Memory B cell (primary cell): ENCODE data around the gene HNRNPC.
"Not testable (repeated sequence)": the region's sequence is repeated elsewhere in the genome, so short reads cannot be mapped to it uniquely, and the experiment has no call there.

Experiments
- ATAC-seq: fragments of 150-1000 bp; cut with Tn5 transposase; 2 replicates; pipeline ENCODE4 v1.10.0; 2021; ENCODE audit warnings: low read depth, mild to moderate bottlenecking, moderate library complexity
- DNase-seq, 2 donors: peaks; one replicate each; pipeline ENCODE4 v3.0.0; 2022; ENCODE audit warnings: low spot score in 2 of 2
- H3K27ac Mint-ChIP-seq: one replicate; pipeline ENCODE4 v1.8.0; 2022; ENCODE audit warnings: mild to moderate bottlenecking, moderate library complexity, mixed read lengths
- H3K27me3 Mint-ChIP-seq: one replicate; pipeline ENCODE4 v1.8.0; 2022; ENCODE audit warnings: mixed read lengths
- H3K36me3 Mint-ChIP-seq: one replicate; pipeline ENCODE4 v1.8.0; 2022; ENCODE audit warnings: mild to moderate bottlenecking, mixed read lengths
- H3K4me1 Mint-ChIP-seq: one replicate; pipeline ENCODE4 v1.8.0; 2022; ENCODE audit warnings: mixed read lengths
- H3K4me3 Mint-ChIP-seq: one replicate; pipeline ENCODE4 v1.8.0; 2022; ENCODE audit warnings: mild to moderate bottlenecking, moderate library complexity, mixed read lengths
- H3K9me3 Mint-ChIP-seq: one replicate; pipeline ENCODE4 v1.8.0; 2022; ENCODE audit warnings: mixed read lengths

HNRNPC gene

DNA sequence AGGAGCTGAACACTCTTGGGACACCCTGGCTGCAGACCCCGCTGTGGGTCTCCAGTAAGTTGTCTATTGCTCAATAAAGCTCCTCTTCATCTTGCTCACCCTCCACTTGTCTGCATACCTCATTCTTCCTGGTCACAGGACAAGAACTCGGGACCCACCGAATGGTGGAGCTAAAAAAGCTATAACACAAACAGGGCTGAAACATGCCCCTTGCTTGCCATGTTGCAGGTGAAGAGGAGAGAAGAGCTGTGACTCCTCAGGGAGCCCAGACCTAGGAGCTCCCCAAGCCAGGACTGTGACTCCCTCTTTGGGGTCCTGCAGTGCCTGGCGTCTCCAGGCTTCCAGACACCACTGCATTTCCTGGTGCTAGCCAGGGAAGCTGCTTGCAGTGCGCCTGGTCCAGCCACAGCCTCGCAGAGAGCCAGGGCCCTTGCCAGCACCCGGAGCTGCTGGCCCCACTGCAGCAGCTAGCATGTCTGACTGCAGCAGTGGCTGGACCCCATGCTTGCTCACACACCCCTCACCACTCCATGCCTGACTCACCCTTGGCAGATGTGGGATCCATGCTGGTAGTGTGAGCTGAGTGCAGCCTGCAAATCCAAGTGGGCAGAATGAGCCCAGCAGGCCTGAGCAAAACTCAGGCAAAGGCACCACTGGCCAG, 76.2 kb downstream of the HNRNPC start:
- no peak for ATAC-seq
- H3K4me1 Mint-ChIP-seq, result peaks cover 4% of the 10 kb centered on the region
- no peaks in the 10 kb centered on the region for H3K36me3 Mint-ChIP-seq
- no peak overlapping the region for H3K27ac Mint-ChIP-seq
- no peaks in the 10 kb centered on the region for H3K9me3 Mint-ChIP-seq
- H3K27me3 Mint-ChIP-seq, result no peaks in the 10 kb centered on the region
- DNase-seq, result no peak
- peak overlapping the region; percentile 62 for H3K4me3 Mint-ChIP-seq

DNA sequence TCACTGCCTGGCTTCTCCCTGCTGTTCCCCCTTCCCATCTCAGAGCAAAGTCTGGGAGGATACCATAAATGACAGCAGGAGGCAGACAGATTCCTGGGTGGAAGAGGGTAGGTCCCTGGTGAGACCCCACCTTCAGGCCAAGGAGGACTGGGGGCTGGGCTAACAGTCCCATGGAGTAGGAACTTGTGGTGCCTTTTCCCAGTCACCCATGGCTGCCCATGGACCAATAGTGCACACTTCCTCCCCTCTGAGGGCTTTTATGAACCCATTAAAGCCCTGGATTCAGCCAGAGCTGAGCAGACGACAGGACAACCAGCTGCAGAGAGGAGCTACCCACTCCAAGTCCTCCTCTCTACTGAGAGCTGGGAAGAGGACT, 76.8 kb downstream of the HNRNPC start:
- ATAC-seq (no peak), DNase-seq (no peak)
- no peaks in the 10 kb centered on the region for H3K27me3 Mint-ChIP-seq
- no peak overlapping the region for H3K27ac Mint-ChIP-seq
- peaks cover 4% of the 10 kb centered on the region for H3K4me1 Mint-ChIP-seq
- H3K36me3 Mint-ChIP-seq, result no peaks in the 10 kb centered on the region
- H3K4me3 Mint-ChIP-seq, result peak overlapping the region; percentile 62
- H3K9me3 Mint-ChIP-seq, result no peaks in the 10 kb centered on the region

DNA sequence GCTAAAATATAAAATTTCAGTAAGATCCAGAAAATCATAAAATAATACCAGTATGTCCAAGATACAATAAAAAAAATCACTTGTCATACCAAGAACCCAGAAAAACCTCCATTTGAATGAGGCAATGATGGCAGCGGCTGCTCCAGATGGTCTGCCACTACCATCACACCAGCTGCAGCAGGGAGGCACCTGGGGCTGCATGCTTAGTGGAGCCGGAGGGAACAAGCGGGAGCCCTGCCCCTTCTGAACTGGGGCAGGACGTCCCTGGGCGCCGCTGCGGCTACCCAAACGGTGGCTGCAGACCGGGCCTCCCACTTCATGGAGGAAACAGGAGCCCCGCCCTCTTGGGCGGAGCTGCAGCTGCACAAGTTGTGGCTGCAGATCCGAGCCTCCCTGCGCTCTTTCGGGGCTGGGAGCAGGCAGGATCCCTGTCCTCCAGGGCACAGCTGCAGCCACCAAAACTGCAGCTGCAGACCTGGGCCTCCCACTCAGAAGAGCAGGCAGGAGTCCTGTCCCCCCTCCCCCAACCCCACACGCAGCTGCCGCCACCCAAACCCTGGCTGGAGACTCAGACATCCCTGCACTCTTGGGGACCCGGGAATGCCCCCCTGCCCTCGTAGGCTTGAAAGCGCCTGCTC, 77.3 kb downstream of the HNRNPC start:
- H3K36me3 Mint-ChIP-seq, result no peaks in the 10 kb centered on the region
- H3K4me3 Mint-ChIP-seq, result peak overlapping the region; percentile 62
- ATAC-seq (peak; percentile 98), DNase-seq (peak; percentile 47 to 59)
- no peak overlapping the region for H3K27ac Mint-ChIP-seq
- H3K27me3 Mint-ChIP-seq, result no peaks in the 10 kb centered on the region
- no peaks in the 10 kb centered on the region for H3K9me3 Mint-ChIP-seq
- H3K4me1 Mint-ChIP-seq, result peaks cover 4% of the 10 kb centered on the region

GRCh38 chr14:21191261-21191808, 77.9 kb downstream of the HNRNPC start:
- DNase-seq, result no peak
- Mint-ChIP-seq H3K9me3 (no peaks in the 10 kb centered on the region), H3K4me3 (peak overlapping the region; percentile 62), H3K27ac (no peak overlapping the region), H3K4me1 (peaks cover 4% of the 10 kb centered on the region), H3K36me3 (no peaks in the 10 kb centered on the region), H3K27me3 (no peaks in the 10 kb centered on the region)
- peak; percentile 4 for ATAC-seq

DNA sequence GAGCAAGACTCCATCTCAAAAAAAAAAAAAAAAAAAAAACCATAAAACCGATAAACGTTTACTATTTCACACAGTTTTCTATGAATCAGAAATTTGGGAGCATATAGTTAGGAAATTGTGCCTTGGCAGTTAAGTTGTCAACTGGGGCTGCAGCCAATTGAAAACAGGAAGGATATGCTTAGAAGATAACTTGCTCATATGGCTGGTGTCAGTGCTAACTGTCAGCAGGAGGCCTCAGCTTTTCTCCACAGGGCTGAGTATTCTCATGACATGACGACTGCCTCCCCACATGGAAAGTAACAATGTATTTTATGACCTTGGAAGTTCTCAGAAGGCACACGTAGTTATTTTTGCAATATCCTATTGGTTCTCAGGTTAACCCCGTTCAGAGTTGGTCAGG, 83.8 kb downstream of the HNRNPC start:
- no peak overlapping the region for H3K4me3 Mint-ChIP-seq
- H3K9me3 Mint-ChIP-seq, result peaks cover 2% of the 10 kb centered on the region
- ATAC-seq (no peak), DNase-seq (no peak)
- H3K36me3 Mint-ChIP-seq, result peaks cover 4% of the 10 kb centered on the region
- H3K4me1 Mint-ChIP-seq, result no peaks in the 10 kb centered on the region
- H3K27me3 Mint-ChIP-seq, result peaks cover 4% of the 10 kb centered on the region
- no peak overlapping the region for H3K27ac Mint-ChIP-seq

- DNase-seq, result no peak
- Mint-ChIP-seq H3K27ac (no peak overlapping the region), H3K9me3 (peaks cover 2% of the 10 kb centered on the region), H3K4me3 (no peak overlapping the region), H3K4me1 (no peaks in the 10 kb centered on the region), H3K27me3 (peaks cover 4% of the 10 kb centered on the region), H3K36me3 (peaks cover 4% of the 10 kb centered on the region)
- ATAC-seq, result no peak
Observed at GRCh38 chr14:21184254-21184653, 85.0 kb downstream of the HNRNPC start.

DNA sequence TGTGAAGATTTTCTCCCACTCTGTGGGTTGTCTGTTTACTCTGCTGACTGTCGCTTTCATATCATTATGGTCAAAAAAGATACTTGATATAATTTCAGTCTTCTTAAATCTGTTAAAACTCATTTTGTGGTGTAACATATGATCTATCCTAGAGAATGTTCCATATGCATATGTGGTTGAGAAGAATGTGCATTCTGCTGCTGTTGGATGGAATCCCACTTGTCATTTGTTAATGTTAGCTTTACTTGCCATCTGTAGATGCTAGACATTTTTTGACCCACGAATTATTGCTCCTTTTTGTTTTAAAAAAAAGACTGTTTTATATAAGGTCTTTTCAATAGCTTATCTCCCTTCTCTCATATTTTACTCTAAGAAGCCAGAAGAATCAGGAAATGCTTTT, 87.1 kb downstream of the HNRNPC start:
- no peaks in the 10 kb centered on the region for H3K4me1 Mint-ChIP-seq
- no peak overlapping the region for H3K27ac Mint-ChIP-seq
- no peak overlapping the region for H3K4me3 Mint-ChIP-seq
- peaks cover 6% of the 10 kb centered on the region for H3K27me3 Mint-ChIP-seq
- H3K36me3 Mint-ChIP-seq, result peaks cover 6% of the 10 kb centered on the region
- no peak for ATAC-seq
- H3K9me3 Mint-ChIP-seq, result peaks cover 4% of the 10 kb centered on the region
- no peak for DNase-seq

DNA sequence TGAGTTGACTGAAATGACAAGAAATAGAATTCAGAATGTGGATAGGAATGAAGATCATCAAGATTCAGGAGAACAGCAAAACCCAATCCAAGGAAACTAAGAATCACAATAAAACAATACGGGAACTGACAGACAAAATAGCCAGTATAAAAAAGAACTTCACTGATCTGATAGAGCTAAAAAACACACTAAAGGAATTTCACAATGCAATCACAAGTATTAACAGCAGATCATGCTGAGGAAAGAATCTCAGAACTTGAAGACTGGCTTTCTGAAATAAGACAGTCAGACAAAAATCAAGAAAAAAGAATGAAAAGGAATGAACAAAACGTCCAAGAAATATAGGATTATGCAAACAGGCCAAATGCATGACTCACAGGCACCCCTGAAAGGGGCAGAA, 98.1 kb downstream of the HNRNPC start:
- H3K9me3 Mint-ChIP-seq, result peaks cover 4% of the 10 kb centered on the region
- H3K27ac Mint-ChIP-seq, result no peak overlapping the region
- DNase-seq (no peak), ATAC-seq (no peak)
- H3K36me3 Mint-ChIP-seq, result peaks cover 2% of the 10 kb centered on the region
- peaks cover 19% of the 10 kb centered on the region for H3K27me3 Mint-ChIP-seq
- H3K4me1 Mint-ChIP-seq, result no peaks in the 10 kb centered on the region
- no peak overlapping the region for H3K4me3 Mint-ChIP-seq

DNA sequence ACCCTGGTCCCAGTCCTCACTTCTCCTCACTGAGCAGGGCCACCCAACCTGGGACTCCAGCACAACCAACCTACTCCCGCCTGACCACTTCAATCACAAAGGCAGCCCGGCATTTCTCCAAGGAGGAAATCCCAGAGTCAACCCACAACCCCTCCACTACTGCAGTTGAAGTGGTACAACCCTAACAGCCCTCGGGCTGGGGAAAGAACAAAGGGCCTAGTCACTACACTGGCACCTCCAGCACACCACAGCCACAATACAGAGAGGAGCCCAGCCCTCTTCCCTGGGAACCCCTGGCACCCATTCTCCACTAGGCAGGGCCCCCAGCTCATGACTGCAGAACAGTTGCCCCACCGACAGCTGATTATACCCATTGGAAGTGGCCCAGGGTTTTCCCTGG, 99.7 kb downstream of the HNRNPC start:
- Mint-ChIP-seq H3K27me3 (peaks cover 22% of the 10 kb centered on the region), H3K9me3 (peaks cover 4% of the 10 kb centered on the region)

GRCh38 chr14:21168055-21168454, 101.2 kb downstream of the HNRNPC start:
- H3K4me3 Mint-ChIP-seq, result no peak overlapping the region
- DNase-seq (no peak), ATAC-seq (no peak)
- H3K4me1 Mint-ChIP-seq, result no peaks in the 10 kb centered on the region
- peaks cover 2% of the 10 kb centered on the region for H3K36me3 Mint-ChIP-seq
- H3K27me3 Mint-ChIP-seq, result peaks cover 27% of the 10 kb centered on the region
- H3K27ac Mint-ChIP-seq, result no peak overlapping the region
- H3K9me3 Mint-ChIP-seq, result peaks cover 2% of the 10 kb centered on the region

More for the DNA sequence above, 99.7 kb downstream of the HNRNPC start:
- no peaks in the 10 kb centered on the region for H3K4me1 Mint-ChIP-seq
- no peak overlapping the region for H3K4me3 Mint-ChIP-seq
- no peak for ATAC-seq
- H3K27ac Mint-ChIP-seq, result no peak overlapping the region
- no peak for DNase-seq
- peaks cover 2% of the 10 kb centered on the region for H3K36me3 Mint-ChIP-seq

DNA sequence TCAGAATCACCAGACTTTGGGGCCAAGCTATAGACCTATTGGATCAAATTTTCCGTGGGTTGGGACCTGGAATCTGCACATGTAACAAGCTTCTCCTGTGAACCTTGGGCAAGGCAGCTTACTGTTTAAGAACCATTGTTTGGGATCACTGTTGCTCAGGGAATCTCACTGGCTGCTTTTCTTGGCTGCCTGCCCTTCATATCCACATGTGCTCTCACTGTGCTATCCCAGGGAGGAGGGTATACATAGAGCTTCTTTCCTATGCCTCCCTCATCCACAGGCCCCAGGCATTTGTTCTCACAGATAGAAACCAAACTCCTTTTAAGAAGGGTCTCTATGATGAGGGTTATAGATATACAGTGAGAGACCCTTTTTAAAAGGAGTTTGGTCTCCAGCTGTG, 103.6 kb downstream of the HNRNPC start:
- not testable (repeated sequence) for ATAC-seq, H3K27ac Mint-ChIP-seq, DNase-seq

DNA sequence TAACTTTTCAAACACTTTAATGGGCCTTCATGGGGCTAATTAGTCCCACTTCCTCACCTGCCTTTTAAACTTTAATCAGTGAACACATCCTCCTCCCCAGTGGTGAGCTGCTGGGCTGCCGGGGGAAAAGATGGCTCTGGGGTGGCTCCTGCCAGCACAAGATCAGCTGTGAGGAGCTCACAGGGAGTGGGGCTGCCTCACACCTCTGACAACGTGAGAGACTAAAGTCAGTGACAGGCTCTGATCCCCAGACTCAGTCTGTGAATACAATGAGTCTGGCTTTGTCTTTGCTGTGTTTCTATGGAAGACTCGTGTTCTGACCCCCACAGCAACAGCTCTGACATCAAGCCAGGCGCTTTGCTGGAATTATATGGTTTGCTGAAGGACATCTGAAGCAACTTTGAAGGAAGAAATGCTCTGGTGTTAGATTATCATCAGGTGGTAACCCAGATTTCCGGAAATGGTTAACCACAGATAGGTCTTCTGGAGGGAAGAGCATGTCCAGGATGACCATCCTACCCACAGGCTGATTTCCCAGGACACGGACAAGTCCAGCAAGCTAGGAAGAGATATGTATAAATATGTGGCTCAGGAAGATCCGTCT, 104.1 kb downstream of the HNRNPC start:
- not testable (repeated sequence) for H3K4me3 Mint-ChIP-seq, DNase-seq, H3K27ac Mint-ChIP-seq, H3K9me3 Mint-ChIP-seq, H3K36me3 Mint-ChIP-seq, H3K4me1 Mint-ChIP-seq, ATAC-seq
- H3K27me3 Mint-ChIP-seq, result peaks cover 15% of the 10 kb centered on the region

More for the DNA sequence above, 103.6 kb downstream of the HNRNPC start:
- peaks cover 17% of the 10 kb centered on the region for H3K27me3 Mint-ChIP-seq
- not testable (repeated sequence) for H3K36me3 Mint-ChIP-seq, H3K4me3 Mint-ChIP-seq, H3K4me1 Mint-ChIP-seq, H3K9me3 Mint-ChIP-seq

DNA sequence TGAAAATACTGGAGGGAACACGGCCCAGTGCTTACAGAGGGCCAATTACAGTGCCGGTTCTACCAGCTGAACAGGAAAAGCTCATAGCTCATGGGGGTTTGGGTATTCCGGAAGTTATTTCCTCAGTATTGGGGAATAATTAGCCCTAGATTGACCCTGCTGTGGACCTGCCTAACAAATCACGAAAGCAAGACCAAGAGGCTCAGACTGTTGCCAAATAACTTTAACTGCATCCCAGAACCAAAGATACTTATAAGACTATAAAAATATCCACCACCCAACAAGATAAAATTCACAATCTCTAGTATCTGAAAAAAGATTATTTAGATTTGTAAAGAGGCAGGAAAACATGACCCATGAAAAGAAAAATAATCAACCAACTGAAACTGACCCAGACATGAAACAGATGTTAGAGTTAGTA, 105.4 kb downstream of the HNRNPC start:
- no peaks in the 10 kb centered on the region for H3K36me3 Mint-ChIP-seq
- H3K4me3 Mint-ChIP-seq, result no peak overlapping the region
- DNase-seq, result no peak
- no peak for ATAC-seq
- H3K9me3 Mint-ChIP-seq, result no peaks in the 10 kb centered on the region
- no peaks in the 10 kb centered on the region for H3K4me1 Mint-ChIP-seq
- H3K27me3 Mint-ChIP-seq, result peaks cover 12% of the 10 kb centered on the region
- H3K27ac Mint-ChIP-seq, result no peak overlapping the region

DNA sequence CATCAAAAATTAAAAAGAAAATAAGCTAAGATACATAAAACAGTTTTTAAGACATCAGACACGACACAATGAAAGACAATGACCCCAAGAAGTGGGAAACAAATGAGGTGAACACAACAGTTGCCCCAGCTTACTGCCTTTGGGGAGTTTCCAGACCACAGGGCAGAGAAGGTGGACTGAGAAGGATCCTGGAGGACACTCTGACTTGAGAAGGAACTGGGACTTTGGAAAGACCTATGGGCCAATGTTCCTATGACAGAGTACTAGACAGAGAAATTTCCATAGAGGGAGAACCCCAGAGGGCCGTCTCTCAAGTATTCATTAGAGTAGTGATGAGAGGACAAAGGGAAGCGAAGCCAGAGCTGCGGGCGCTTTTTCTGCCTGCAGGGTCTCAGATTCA, 107.2 kb downstream of the HNRNPC start:
- Mint-ChIP-seq H3K36me3 (no peaks in the 10 kb centered on the region), H3K27ac (no peak overlapping the region), H3K4me1 (no peaks in the 10 kb centered on the region), H3K27me3 (peaks cover 18% of the 10 kb centered on the region), H3K9me3 (no peaks in the 10 kb centered on the region), H3K4me3 (no peak overlapping the region)
- no peak for DNase-seq
- ATAC-seq, result no peak
